ENCODE results near the gene IL17C. TPM values are rescaled to one million over a fixed set of nuclear protein-coding genes. Genes with fewer than 3 reads are reported as not detected.

IL17C gene
- total and polyA plus RNA-seq, 10 of the 15 experiments (the other 5 are each of a cell fraction or from before 2014, with no cell fraction given), result not detected

- H3K4me1 ChIP-seq (ENCODE audit: control insufficient read depth, insufficient read depth, low read length), result no peaks in the 10 kb centered on the region
- CTCF ChIA-PET, result no interaction called here
- no peaks in the 10 kb centered on the region for H3K79me2 ChIP-seq (ENCODE audit: control insufficient read depth, insufficient read depth, low read length)
- H3K4me2 ChIP-seq (ENCODE audit: control insufficient read depth, insufficient read depth), result no peak overlapping the region
- TF ChIP-seq SIX5 (IDR thresholded peaks at IDR 0.05; ENCODE audit: low read depth, low read length, severe bottlenecking), result no peak
- TF ChIP-seq IRF3 (IDR thresholded peaks at IDR 0.05), result no peak
- TF ChIP-seq ZNF207 (IDR thresholded peaks at IDR 0.05; ENCODE audit: borderline replicate concordance), result no peak
- TF ChIP-seq EZH2 (IDR thresholded peaks at IDR 0.05; ENCODE audit: borderline replicate concordance, control insufficient read depth, low read depth, low read length), result no peak
- TF ChIP-seq NR2C2 (IDR thresholded peaks at IDR 0.05; ENCODE audit: borderline replicate concordance, control insufficient read depth, insufficient read length, low read depth), result no peak
- no peak for TF ChIP-seq NBN (IDR thresholded peaks at IDR 0.05)
- TF ChIP-seq MYC (IDR thresholded peaks at IDR 0.05; ENCODE audit: insufficient read depth, insufficient read length, insufficient replicate concordance, low read length, severe bottlenecking), result no peak
- no peak for TF ChIP-seq DPF2 (IDR thresholded peaks at IDR 0.05)
- no peak for TF ChIP-seq NFXL1 (IDR thresholded peaks at IDR 0.05; ENCODE audit: borderline replicate concordance)
- TF ChIP-seq MAX (IDR thresholded peaks at IDR 0.05; ENCODE audit: low read depth, low read length), result no peak
- no peak for TF ChIP-seq SMARCA5 (IDR thresholded peaks at IDR 0.05)
- TF ChIP-seq YY1 (IDR thresholded peaks at IDR 0.05; ENCODE audit: low read depth, low read length), result no peak
- H2AFZ ChIP-seq (ENCODE audit: control insufficient read depth, low read depth, low read length), result no peak overlapping the region
- H3K9ac ChIP-seq (ENCODE audit: control insufficient read depth, insufficient read depth, low read length), result no peak overlapping the region
- RAD21 ChIA-PET (ENCODE audit: unreplicated experiment), result no interaction called here
- no peaks in the 10 kb centered on the region for H4K20me1 ChIP-seq (ENCODE audit: control insufficient read depth, insufficient read depth)
- H3K27me3 ChIP-seq (replicated peaks in 1 of 2; ENCODE audit: control insufficient read depth in 2 of 2, insufficient read depth in 2 of 2, low read length in 1 of 2), result no peaks in the 10 kb centered on the region
- no peak for FAIRE-seq
- no peak overlapping the region for H3K27ac ChIP-seq (ENCODE audit: control insufficient read depth, insufficient read depth)
- no peaks in the 10 kb centered on the region for H3K9me3 ChIP-seq (replicated peaks; ENCODE audit: control insufficient read depth, insufficient read depth, low read length)
- no TSS peak for BruUV-seq (replicated peaks)
- 87% methylated on average over 19 of the region's 19 CpGs for WGBS (ENCODE audit: insufficient coverage, insufficient replicate concordance, low lambda C conversion rate, missing lambda C conversion rate)
- in situ Hi-C loops (cut with MboI) (no loop called here), intact Hi-C loops (cut with micrococcal nuclease; ENCODE audit: unreplicated experiment) (no loop called here)
- DNase-seq (ENCODE audit: low read depth, low spot score), result no peak
- SMC1A ChIA-PET (ENCODE audit: uncharacterized antibody, unreplicated experiment), result no interaction called here
- POLR2A ChIA-PET, result no interaction called here
- H3K36me3 ChIP-seq (ENCODE audit: control insufficient read depth in 2 of 2, insufficient read depth in 2 of 2, low read length in 1 of 2), result peaks cover 10 to 35% of the 10 kb centered on the region in 2 experiments; a peak in 3 of 4 replicates
- ATAC-seq, result no peak
- H3K4me3 ChIP-seq, result no peak overlapping the region
Measured at GRCh38 chr16:88613911-88614817, 24.2 kb upstream of the IL17C start.
